Hepatocyte (in vitro differentiated cells): ENCODE results near the gene FOXQ1.

Experiments used
- CTCF ChIP-seq: fragments of 200-600 bp; sonication (generic); IDR thresholded peaks from 2 replicates; pipeline ENCODE4 v1.5.1; 2016; ENCODE audit warnings: antibody characterized with exemption, mild to moderate bottlenecking; ENCODE audit not compliant: poor library complexity
- EZH2 ChIP-seq: fragments of 200-600 bp; sonication (generic); IDR thresholded peaks from 2 replicates; pipeline ENCODE4 v1.6.1; 2016; ENCODE audit warnings: antibody characterized with exemption, mild to moderate bottlenecking, borderline replicate concordance
- EZH2phosphoT487 ChIP-seq: fragments of 200-600 bp; sonication (generic); IDR thresholded peaks from one replicate; pipeline ENCODE4 v1.6.1; 2018; ENCODE audit warnings: antibody characterized with exemption, mild to moderate bottlenecking, low read depth, moderate library complexity; ENCODE audit not compliant: unreplicated experiment, severe bottlenecking

DNA sequence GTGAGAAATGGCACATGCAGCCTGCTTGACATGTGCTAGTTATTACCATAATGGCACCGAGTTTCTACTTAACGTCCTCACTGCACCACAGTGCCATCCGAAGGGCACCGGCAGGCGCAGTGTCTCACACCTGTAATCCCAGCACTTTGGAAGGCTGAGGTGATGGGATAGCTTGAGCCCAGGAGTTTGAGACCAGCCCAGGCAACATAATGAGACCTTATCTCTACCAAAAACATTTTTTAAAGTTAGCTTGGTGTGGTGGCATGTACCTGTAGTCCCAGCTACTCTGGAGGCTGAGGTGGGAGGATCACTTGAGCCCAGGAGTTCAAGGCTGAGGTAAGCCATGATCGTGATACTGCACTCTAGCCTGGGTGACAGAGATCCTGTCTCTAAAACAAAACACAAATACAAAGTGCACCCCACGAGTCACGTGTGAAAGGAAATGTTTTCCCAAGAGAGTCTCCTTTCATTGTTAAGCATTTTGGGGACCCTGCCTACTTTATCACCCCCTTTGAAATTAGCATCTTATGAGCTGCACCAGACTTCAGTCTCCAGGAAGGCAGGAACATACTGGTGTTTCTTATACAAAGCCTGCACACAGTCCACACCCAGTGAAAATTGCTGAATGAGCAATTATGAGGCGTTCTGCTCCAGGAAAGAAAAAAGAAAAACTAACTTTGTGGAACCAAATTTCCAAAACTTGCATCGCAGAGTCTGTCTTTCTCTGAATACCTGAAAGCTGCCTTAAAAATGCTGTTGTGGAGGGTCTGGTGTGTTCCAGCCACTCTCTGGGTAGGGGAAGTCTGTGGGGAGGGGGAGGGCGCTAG is 47.1 kb upstream of the FOXQ1 start:
- TF ChIP-seq CTCF (no peak), EZH2 (no peak), EZH2phosphoT487 (no peak)
